Measurements from ENCODE around the gene GRIK2. TPM values are rescaled to one million over a fixed set of nuclear protein-coding genes. Genes with fewer than 3 reads are reported as not detected.

The GRIK2 gene
- total RNA-seq, 2 donors from 2014 or later: 1.5 to 1.7 TPM

DNA sequence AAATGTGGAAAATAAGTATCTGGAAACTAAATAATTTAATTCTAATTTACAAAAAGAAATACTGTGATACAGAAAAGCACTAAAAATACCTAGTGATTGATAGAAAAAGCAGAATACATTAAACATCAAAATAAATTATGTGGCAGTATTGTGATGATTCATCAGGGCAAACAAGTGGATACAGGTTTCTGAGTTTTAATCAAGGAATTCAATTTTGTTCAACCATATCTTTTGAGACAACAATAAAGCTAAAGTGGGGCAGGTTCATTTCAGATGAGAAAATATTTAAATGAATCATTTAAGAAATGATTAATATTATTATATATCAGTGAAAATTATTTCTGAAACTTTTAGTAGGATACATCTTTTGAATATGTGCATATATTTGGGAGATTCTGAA lies 49.8 kb downstream of the GRIK2 start:
- no peak for DNase-seq (ENCODE audit: low spot score)
- intact Hi-C loops (cut with DNase I): no loop called here

DNA sequence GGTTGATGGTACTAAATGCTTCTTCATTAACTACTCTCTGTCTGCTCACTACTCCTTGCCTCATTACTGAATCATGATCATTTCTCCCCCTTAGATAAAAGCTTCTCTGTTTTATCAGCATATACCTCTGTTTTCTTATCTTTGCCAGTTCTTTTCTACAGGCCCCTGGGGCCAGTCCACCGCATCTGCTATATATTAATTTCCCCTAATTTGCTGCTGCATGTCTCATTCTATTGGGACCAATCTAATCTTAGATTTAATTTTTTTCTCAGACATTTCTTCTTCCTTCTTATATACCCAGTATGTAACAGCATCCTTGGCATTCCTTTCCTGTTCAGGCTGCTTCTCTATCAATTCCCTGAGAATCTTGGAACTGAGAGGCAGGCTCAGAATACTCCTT lies 51.2 kb downstream of the GRIK2 start:
- intact Hi-C loops (cut with DNase I): no loop called here
- no peak for DNase-seq (ENCODE audit: low spot score)

DNA sequence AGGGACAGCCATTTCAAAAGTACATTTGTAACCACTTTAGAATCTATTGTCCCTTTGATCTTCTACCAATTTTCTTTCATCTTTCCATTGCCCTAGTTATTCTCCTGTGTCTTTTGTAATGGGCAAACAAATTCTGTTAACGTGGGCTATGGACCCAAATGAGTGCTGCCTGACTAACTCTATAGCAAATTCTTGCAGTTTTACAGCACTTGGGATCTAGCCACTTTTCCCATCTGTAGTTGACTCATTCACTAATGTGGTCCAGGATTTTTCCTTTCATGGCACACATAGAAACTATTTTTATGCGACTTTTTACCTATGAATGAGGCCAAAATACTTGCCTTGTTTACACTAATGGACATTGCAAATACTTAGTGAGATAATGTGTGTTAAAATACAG lies 52.0 kb downstream of the GRIK2 start:
- DNase-seq (ENCODE audit: low spot score): no peak
- intact Hi-C loops (cut with DNase I): no loop called here

DNA sequence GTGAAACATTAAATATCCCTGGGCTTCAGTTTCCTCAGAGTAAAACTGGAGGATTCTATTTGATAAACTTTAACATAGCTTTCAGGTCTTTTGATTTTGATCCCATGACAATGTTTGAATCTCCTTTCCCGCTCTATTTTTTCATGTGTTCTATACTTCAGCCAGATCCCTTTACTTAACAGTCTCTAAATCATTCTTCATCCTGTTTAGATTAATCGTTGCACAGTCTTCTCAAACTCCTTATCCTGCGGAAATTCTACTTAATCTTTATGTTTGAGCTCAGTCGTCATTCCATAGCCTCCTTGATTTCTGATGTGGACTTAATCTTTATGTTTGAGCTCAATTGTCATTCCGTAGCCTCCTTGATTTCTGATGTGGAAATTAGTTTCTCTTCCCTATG lies 57.4 kb downstream of the GRIK2 start:
- DNase-seq (ENCODE audit: low spot score): no peak
- intact Hi-C loops (cut with DNase I): no loop called here

DNA sequence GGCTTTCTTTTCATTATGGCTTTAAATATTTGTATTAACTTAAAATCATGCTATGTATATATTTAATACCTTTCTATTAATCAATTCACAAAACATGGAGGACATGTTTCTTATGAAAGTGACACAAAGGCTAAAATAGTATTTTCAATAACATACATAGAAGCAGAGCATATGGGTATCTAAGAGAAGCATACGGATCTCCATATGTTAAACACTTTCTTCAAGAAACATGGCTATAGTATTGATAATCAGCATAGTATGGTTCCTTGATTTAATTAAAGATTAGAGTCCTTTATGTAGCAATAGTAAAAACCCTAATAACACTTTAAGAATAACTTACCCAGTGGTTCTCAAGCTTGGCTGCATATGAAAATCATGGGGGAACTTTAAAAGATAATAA lies 58.5 kb downstream of the GRIK2 start:
- no peak for DNase-seq (ENCODE audit: low spot score)
- intact Hi-C loops (cut with DNase I): no loop called here

DNA sequence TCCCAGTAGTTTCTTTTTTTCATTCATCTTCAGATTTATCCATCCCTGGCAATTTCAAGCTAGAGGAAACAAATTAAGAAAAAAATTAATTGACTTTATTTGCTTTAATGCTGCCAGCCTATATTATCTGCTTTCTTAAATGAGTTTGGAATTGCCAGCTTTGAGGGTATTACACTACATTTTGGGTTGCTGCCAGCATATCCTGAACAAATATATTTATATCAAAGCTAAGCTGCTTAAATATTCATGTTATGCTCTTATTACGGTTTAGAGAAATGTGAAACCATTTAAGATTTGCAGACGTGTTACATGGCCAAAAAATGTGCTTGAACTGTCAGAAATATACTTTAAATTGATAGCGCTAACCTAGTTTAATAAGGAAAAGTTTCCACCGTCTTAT lies 59.7 kb downstream of the GRIK2 start:
- DNase-seq (ENCODE audit: low spot score): no peak
- intact Hi-C loops (cut with DNase I): no loop called here

DNA sequence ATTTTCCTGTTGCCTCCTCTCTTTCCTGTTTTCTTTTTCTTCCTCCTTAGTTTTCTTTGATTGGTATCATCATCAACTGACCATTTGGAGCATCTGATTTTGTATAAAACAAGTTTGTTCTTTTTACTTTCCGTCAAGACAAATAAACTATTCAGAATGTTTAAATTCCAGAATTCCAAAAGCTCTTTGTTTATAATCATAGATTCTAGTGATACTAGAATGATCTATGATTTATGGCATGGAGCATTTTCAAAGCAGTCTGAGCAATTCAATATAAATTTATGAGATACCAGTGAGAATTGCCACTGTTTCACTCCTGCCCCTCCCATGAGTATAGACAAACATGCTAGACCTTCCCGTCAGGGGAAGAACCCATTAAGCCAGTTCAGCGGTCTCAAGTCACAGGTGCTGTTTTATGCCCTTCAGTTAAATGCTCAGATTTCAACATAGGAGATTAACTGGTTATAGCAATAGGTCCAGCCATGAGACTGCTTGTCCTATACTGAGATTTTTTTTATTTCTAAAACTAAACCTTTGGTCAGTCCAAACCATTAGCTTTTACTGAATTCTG lies 60.7 kb downstream of the GRIK2 start:
- intact Hi-C loops (cut with DNase I): no loop called here
- no peak for DNase-seq (ENCODE audit: low spot score)

DNA sequence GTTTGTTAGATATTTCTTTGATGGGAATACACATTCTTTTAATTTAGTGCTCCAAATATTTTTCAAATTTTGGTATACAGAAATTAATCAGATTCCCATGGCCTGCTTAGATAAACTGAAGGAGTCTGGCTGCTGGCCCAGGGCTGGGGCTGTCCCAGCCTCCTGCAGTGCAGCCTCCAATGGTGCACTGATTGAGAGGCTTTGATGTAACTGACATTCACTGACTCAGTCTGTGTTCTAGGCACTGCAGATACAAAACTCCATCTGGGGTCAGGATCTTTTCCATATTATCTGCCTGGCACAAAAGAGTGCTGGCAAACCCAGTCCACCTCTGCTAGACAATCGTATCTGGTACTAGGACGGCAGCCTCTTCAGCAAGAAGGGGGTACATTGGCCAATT lies 64.8 kb downstream of the GRIK2 start:
- intact Hi-C loops (cut with DNase I): no loop called here
- DNase-seq (ENCODE audit: low spot score): no peak

DNA sequence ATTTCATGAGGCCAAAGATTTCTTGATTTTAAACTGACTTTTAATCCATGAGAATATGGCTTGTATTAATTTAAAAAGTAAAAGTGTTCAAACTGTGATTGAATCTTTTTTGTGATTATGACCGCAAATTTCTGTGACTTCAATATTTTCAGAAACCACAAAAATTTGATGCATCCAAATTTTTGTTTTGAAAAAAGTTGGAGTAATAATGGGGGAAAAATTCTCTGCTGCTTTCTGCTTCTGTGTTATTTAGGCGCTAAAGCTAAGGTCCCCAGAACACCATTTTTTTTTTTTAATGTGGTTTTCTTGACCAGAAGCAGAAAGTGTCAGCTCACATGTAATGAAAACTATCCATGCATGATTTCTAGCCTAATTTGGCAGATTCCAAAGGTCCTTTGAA lies 65.3 kb downstream of the GRIK2 start:
- no peak for DNase-seq (ENCODE audit: low spot score)
- intact Hi-C loops (cut with DNase I): no loop called here

DNA sequence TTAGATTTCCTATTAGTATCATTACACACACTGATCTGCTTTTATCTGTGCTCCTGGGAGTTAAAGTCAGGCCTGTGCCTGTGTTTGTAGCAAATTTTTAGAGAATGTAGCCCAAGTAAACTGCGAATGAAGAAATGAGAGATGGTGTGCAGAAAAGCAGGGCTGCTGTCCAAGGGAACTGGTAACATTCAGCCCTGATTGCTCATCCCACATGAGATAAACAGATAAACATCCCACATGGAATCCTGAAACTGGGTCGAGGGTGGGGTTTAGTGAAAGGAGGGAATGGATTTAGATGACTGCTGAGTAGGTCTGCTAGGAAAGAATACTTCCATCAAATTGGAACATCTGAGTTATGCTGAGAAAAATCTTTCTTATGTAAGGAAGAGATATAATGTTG lies 69.1 kb downstream of the GRIK2 start:
- intact Hi-C loops (cut with DNase I): no loop called here
- DNase-seq (ENCODE audit: low spot score): no peak

DNA sequence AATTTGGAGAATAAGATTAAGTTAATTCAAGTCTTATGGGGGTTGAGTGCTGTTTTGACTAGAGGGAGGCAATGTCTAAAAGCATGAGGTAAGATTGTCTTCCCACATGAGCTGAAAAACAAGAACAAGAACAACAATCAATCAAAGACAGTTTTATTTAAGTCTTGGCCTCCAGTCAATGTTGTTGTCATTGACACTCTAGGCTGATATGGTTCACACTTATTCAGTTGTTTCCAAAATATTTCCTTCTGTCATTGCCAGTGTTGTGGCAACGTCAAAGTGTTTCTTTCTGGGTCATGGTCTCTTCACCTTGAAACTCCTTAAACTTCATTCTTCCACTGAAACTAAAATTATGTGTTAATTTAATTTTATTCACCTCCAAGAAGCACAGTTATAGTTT lies 72.4 kb downstream of the GRIK2 start:
- intact Hi-C loops (cut with DNase I): no loop called here
- no peak for DNase-seq (ENCODE audit: low spot score)

DNA sequence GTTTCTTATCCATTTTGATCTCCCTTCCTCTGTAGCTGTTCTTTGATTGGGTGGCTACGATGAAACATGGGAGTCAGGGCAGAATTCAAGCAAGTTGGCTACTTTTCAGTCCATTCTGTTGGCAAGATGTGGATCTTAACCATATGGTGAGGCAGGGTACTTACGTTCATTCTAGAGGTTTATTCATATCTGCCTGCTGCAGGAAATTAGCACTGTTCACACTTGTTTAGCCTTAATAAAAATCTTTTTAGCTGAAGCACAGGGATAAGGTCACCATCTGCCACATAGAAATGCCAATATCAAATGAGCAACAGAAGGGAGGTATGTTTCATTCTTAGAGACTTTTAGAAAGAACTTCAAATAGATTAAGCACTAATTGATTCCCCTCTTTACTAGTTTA lies 83.9 kb downstream of the GRIK2 start:
- no peak for DNase-seq (ENCODE audit: low spot score)
- intact Hi-C loops (cut with DNase I): no loop called here

DNA sequence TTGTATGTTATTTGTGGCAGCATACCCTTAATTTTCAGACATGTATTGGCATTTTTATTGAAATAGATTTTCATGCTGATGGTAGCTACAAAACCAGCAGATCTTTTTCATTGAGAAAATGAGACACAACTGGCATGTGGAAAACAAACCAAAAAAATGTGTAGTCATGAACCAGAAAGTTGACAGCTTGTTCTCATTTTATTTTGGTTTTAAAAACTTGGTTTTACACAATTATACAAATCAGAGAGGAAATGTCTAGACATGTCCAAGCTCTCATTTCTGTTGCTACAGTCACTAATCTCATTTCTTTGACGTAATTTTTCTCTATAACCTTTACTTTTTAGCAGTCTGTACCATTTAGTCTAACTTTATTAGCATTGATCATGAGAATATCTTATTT lies 85.4 kb downstream of the GRIK2 start:
- intact Hi-C loops (cut with DNase I): no loop called here
- DNase-seq (ENCODE audit: low spot score): no peak

DNA sequence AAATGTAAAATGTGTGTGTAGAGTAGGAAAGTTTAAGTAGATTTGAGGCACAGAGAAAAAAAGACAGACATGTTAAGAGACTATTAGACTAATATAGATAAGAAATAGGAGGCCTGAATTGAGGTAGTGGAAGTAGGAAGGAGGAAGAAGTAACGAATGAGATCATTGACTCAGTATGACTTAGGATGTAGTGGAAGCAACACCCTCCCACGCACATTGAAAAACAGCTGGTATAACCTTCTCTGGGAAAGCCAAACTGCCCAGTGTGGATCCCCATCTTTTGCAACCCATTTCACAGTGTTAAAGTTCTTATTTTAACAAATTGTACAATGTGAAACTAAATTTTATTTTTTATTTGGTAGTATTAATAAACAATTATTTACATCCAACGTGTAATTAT lies 89.1 kb downstream of the GRIK2 start:
- DNase-seq (ENCODE audit: low spot score): no peak
- intact Hi-C loops (cut with DNase I): no loop called here

DNA sequence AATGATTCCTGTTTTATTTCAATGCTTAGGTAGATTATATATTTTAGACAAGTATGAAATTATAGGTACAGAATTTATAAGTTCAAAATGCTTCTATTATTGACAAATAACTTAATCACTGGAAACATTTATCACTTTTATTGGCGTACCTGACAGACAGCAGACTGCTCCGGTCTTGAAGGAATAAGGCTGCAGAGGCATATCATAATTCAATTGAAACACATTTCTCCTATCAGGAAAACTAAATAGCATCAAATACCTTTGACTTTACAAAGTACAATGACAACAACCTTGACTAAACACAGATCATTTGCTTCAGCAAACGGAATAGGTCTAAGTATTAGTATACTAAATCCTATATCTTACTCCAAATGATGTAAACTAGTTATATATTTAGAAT lies 91.3 kb downstream of the GRIK2 start:
- intact Hi-C loops (cut with DNase I): no loop called here
- DNase-seq (ENCODE audit: low spot score): no peak

DNA sequence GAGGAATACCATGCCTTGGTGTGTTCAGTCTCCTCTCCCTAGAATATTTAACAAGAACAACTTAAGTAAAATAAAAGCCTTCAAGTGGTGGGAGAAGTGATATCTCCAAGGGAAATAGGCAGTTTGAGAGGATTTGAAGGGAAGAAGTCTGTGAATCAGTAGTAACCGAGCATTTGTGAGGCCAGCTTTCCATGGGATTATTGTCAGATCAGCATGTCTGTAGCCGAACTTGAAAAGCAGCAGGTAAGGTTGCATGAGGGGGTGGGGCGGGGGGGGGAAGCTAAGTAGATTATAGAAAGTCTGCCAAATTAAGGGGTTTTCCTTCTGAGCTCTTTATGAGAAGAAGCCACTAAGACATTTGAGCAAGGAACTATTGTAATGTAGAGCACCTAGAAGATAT lies 92.6 kb downstream of the GRIK2 start:
- intact Hi-C loops (cut with DNase I): no loop called here

DNA sequence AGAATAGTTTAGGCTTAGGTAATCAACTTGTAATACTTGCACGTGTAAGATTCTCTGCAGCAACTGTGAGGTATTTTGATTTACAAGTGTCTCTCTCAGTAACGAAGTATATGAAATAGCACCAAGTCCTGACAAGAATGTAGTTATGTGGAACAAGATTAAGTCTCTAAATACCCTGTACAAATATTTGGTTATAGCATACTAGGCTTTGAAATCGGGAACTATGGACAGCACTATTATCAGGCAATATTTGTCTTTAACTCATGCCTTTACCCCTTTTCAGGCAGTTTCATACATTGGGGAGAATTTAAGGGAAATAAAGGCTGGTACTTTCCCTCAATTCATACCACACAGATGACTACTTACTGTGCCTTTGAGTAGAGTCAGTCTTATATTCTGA lies 93.2 kb downstream of the GRIK2 start:
- intact Hi-C loops (cut with DNase I): no loop called here
- no peak for DNase-seq (ENCODE audit: low spot score)

More for the DNA sequence above, 92.6 kb downstream of the GRIK2 start:
- no peak for DNase-seq (ENCODE audit: low spot score)

DNA sequence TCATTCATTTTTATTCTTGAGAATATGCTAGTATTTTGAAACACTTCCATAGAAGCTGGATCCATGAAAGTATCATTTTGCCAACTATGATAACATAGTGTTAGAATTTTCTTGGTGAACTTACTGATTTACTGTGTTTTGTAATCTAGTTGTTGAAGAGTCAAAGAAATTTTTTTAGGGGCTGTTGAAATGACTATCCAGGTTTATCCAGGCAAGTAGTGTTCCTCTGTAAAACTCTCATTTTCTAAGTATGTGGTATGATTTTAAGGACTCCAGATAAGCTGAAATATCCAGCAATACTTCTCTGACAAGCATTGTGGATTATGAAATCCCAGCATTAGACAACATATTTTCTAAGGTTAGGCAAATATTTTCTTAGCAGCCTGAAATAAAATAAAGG lies 95.9 kb downstream of the GRIK2 start:
- no peak for DNase-seq (ENCODE audit: low spot score)
- intact Hi-C loops (cut with DNase I): no loop called here

DNA sequence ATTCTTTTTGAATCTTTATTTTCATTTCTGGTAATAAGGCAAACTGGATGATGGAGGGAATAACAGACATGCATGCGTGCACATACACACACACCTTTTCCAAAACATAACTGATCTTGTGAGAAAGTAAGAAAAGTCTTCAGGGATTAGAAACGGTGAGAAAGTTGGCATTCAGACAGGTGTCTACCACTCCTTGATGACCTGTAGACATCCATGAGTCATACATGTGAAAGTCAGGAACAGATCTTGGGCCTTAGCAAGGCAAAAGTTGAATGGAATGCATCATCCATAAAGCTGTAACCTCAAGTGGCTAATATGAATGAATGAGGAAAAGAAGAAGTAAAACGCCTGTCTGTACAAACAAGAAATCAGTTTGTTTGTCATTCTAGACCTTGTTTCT lies 97.3 kb downstream of the GRIK2 start:
- intact Hi-C loops (cut with DNase I): no loop called here
- no peak for DNase-seq (ENCODE audit: low spot score)

DNA sequence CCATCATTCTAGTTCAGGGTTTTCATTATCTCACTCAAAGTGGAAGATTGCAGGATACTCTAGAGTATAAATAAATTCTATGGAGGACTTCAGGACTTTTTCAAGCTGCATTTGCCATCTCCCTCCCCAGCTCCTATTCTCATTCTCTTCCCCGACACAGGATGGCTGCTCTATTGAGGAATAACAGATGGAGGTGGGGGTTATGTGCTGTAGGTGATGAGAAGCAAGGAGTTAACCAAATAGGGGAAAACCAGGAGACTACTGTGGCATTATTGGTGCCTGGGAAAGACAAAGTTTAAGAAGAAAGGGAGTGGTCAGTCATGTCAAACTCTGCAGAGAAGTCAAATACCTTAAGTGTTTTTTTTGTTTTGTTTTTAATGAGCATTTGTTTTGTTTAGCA lies 109.3 kb downstream of the GRIK2 start:
- no peak for DNase-seq (ENCODE audit: low spot score)
- intact Hi-C loops (cut with DNase I): no loop called here

DNA sequence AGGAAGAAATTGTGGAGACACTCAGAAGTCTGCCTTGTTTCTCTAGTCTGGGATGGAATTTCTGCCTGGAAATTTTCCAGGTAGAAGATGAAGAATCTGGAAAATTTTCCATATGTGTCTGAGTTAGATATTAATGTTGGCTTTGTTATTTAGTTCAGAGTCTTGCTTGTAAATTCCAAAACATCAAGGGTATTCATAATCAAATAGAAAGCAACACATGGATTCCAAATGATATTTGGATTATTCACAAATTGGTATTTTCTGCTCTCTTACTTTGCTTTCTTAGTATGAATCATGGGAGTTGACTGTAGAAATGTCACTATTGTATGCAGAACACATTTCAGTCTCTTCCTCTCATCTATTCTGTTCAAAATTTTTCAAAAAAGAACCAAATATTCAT lies 116.0 kb downstream of the GRIK2 start:
- intact Hi-C loops (cut with DNase I): no loop called here
- DNase-seq (ENCODE audit: low spot score): no peak

DNA sequence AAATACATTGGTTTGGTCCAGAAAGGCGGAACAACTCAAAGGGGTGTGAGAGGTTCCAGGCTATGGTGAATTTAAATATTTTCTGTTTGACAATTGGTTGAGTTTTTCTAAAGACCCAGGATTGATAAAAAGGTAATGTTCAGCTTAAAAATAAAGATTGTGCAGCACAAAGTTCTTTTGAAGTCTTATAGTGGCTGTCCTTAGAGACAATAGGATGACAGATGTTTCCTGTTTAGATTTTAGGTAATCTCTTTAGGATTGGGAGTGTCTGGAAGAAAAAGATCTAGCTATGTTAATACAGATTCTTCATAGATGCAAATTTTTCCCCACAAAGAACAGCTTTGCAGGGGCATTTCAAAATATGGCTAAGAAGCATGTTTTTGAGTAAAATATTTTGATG lies 119.7 kb downstream of the GRIK2 start:
- intact Hi-C loops (cut with DNase I): no loop called here
- DNase-seq (ENCODE audit: low spot score): no peak

Data from posterior vena cava (tissue), 2 donors.